Measurements from ENCODE around the gene ADGRB2. TPM values are rescaled to one million over a fixed set of nuclear protein-coding genes. Genes with fewer than 3 reads are reported as not detected.

The ADGRB2 gene
- total RNA-seq, 1 experiment from 2014 or later, result 34.8 TPM

DNA sequence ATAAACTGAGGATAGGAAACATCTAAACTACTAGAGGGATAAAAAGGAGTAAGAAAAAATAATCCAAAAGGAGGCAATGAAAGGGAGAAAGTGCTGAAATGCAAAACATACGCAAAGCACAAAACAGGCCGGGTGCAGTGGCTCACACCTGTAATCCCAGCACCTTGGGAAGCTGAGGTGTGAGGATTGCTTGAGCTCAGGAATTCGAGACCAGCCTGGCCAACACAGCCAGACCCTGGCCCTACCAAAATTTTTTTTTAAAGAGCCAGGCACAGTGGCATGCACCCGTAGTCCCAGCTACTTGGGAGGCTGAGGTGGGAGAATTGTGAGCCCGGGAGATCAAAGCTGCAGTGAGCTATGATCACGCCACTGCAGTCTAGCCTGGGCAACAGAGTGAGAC lies 41.2 kb upstream of the ADGRB2 start:
- Histone ChIP-seq H3K27me3 (ENCODE audit: control insufficient read depth, insufficient read depth, low read length) (no peaks in the 10 kb centered on the region), H3K4me3 (ENCODE audit: low read depth in 2 of 2, low read length in 2 of 2) (no peak overlapping the region), H3K4me1 (ENCODE audit: control insufficient read depth, insufficient read depth, low read length) (no peaks in the 10 kb centered on the region), H3K36me3 (ENCODE audit: control insufficient read depth, insufficient read depth, low read length) (no peaks in the 10 kb centered on the region), H3K9me3 (ENCODE audit: control insufficient read depth, insufficient read depth, low read depth, low read length) (no peaks in the 10 kb centered on the region), H3K27ac (ENCODE audit: low read length) (no peak overlapping the region)
- DNase-seq (ENCODE audit: low read depth, low spot score), result no peak
- no peak for TF ChIP-seq TCF7L2 (IDR thresholded peaks at IDR 0.05; ENCODE audit: low read depth, low read length)
- no peak for TF ChIP-seq POLR2AphosphoS5 (IDR thresholded peaks at IDR 0.05; ENCODE audit: low read depth, low read length)
- no peak for TF ChIP-seq SIN3A (IDR thresholded peaks at IDR 0.05; ENCODE audit: borderline replicate concordance, insufficient read depth, low read depth, low read length)
- TF ChIP-seq, protein P1, sequence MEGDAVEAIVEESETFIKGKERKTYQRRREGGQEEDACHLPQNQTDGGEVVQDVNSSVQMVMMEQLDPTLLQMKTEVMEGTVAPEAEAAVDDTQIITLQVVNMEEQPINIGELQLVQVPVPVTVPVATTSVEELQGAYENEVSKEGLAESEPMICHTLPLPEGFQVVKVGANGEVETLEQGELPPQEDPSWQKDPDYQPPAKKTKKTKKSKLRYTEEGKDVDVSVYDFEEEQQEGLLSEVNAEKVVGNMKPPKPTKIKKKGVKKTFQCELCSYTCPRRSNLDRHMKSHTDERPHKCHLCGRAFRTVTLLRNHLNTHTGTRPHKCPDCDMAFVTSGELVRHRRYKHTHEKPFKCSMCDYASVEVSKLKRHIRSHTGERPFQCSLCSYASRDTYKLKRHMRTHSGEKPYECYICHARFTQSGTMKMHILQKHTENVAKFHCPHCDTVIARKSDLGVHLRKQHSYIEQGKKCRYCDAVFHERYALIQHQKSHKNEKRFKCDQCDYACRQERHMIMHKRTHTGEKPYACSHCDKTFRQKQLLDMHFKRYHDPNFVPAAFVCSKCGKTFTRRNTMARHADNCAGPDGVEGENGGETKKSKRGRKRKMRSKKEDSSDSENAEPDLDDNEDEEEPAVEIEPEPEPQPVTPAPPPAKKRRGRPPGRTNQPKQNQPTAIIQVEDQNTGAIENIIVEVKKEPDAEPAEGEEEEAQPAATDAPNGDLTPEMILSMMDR (IDR thresholded peaks at IDR 0.05), result no peak
- TF ChIP-seq, protein P2, sequence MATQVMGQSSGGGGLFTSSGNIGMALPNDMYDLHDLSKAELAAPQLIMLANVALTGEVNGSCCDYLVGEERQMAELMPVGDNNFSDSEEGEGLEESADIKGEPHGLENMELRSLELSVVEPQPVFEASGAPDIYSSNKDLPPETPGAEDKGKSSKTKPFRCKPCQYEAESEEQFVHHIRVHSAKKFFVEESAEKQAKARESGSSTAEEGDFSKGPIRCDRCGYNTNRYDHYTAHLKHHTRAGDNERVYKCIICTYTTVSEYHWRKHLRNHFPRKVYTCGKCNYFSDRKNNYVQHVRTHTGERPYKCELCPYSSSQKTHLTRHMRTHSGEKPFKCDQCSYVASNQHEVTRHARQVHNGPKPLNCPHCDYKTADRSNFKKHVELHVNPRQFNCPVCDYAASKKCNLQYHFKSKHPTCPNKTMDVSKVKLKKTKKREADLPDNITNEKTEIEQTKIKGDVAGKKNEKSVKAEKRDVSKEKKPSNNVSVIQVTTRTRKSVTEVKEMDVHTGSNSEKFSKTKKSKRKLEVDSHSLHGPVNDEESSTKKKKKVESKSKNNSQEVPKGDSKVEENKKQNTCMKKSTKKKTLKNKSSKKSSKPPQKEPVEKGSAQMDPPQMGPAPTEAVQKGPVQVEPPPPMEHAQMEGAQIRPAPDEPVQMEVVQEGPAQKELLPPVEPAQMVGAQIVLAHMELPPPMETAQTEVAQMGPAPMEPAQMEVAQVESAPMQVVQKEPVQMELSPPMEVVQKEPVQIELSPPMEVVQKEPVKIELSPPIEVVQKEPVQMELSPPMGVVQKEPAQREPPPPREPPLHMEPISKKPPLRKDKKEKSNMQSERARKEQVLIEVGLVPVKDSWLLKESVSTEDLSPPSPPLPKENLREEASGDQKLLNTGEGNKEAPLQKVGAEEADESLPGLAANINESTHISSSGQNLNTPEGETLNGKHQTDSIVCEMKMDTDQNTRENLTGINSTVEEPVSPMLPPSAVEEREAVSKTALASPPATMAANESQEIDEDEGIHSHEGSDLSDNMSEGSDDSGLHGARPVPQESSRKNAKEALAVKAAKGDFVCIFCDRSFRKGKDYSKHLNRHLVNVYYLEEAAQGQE (IDR thresholded peaks at IDR 0.05; ENCODE audit: insufficient read depth in 1 of 2, low read depth in 2 of 2, low read length in 1 of 2), result no peak
- ATAC-seq, result no peak
- in situ Hi-C loops (cut with HindIII; ENCODE audit: low pct_unique_long_range_greater_than_20kb, low sequenced_read_pairs), result no loop called here
- BruUV-seq (replicated peaks), result no TSS peak
- intact Hi-C loops (cut with micrococcal nuclease; ENCODE audit: unreplicated experiment), result no loop called here
- ChIA-PET CTCF (interaction anchor here (0.6 kb wide), 1 partner anchor 181 kb away, joined by 3 read pairs; no protein-coding TSS in a partner anchor), POLR2A (interaction anchor here (0.6 kb wide), 1 partner anchor 51 kb away, joined by 6 read pairs; no protein-coding TSS in a partner anchor)

- ChIA-PET POLR2A (no interaction called here), CTCF (no interaction called here)
- Histone ChIP-seq H3K27ac (ENCODE audit: low read length) (no peak overlapping the region), H3K4me1 (ENCODE audit: control insufficient read depth, insufficient read depth, low read length) (no peaks in the 10 kb centered on the region; the same call in 1 of the 2 replicates), H3K36me3 (ENCODE audit: control insufficient read depth, insufficient read depth, low read length) (no peaks in the 10 kb centered on the region), H3K9me3 (ENCODE audit: control insufficient read depth, insufficient read depth, low read depth, low read length) (no peaks in the 10 kb centered on the region), H3K27me3 (ENCODE audit: control insufficient read depth, insufficient read depth, low read length) (no peaks in the 10 kb centered on the region), H3K4me3 (ENCODE audit: low read depth in 2 of 2, low read length in 2 of 2) (no peak overlapping the region)
- DNase-seq (ENCODE audit: low read depth, low spot score) (no peak), ATAC-seq (no peak)
- no TSS peak for BruUV-seq (replicated peaks)
- TF ChIP-seq TCF7L2 (IDR thresholded peaks at IDR 0.05; ENCODE audit: low read depth, low read length) (no peak), SIN3A (IDR thresholded peaks at IDR 0.05; ENCODE audit: borderline replicate concordance, insufficient read depth, low read depth, low read length) (no peak), POLR2AphosphoS5 (IDR thresholded peaks at IDR 0.05; ENCODE audit: low read depth, low read length) (no peak)
- intact Hi-C loops (cut with micrococcal nuclease; ENCODE audit: unreplicated experiment) (no loop called here), in situ Hi-C loops (cut with HindIII; ENCODE audit: low pct_unique_long_range_greater_than_20kb, low sequenced_read_pairs) (no loop called here)
These were observed 40.0 kb upstream of the ADGRB2 start for GRCh38 chr1:31804098-31804497.

- Histone ChIP-seq H3K9me3 (ENCODE audit: control insufficient read depth, insufficient read depth, low read depth, low read length) (no peaks in the 10 kb centered on the region), H3K4me1 (ENCODE audit: control insufficient read depth, insufficient read depth, low read length) (peaks cover 1% of the 10 kb centered on the region; the same call in 1 of the 2 replicates), H3K36me3 (ENCODE audit: control insufficient read depth, insufficient read depth, low read length) (no peaks in the 10 kb centered on the region), H3K27me3 (ENCODE audit: control insufficient read depth, insufficient read depth, low read length) (no peaks in the 10 kb centered on the region), H3K27ac (ENCODE audit: low read length) (no peak overlapping the region), H3K4me3 (ENCODE audit: low read depth in 2 of 2, low read length in 2 of 2) (no peak overlapping the region)
- intact Hi-C loops (cut with micrococcal nuclease; ENCODE audit: unreplicated experiment) (no loop called here), in situ Hi-C loops (cut with HindIII; ENCODE audit: low pct_unique_long_range_greater_than_20kb, low sequenced_read_pairs) (no loop called here)
- ChIA-PET POLR2A (interaction anchor here (0.7 kb wide), 1 partner anchor 161 kb away, joined by 20 read pairs; no protein-coding TSS in a partner anchor), CTCF (no interaction called here)
- DNase-seq (ENCODE audit: low read depth, low spot score) (no peak), ATAC-seq (no peak)
- no TSS peak for BruUV-seq (replicated peaks)
- TF ChIP-seq, protein P1 (IDR thresholded peaks at IDR 0.05), result no peak
- TF ChIP-seq TCF7L2 (IDR thresholded peaks at IDR 0.05; ENCODE audit: low read depth, low read length), result no peak
- no peak for TF ChIP-seq POLR2AphosphoS5 (IDR thresholded peaks at IDR 0.05; ENCODE audit: low read depth, low read length)
- TF ChIP-seq SIN3A (IDR thresholded peaks at IDR 0.05; ENCODE audit: borderline replicate concordance, insufficient read depth, low read depth, low read length), result no peak
- TF ChIP-seq, protein P2 (IDR thresholded peaks at IDR 0.05; ENCODE audit: insufficient read depth in 1 of 2, low read depth in 2 of 2, low read length in 1 of 2), result no peak
These were observed 39.5 kb upstream of the ADGRB2 start for GRCh38 chr1:31803610-31804009.
